Activated T-helper 1 cell treated with anti-CD3 and anti-CD28 coated beads, Interleukin-12 subunit alpha, Interleukin-12 subunit beta, Interleukin-2, Interleukin-4 antibody, amounts not matched to agents 30 ng/mL and 10 ng/mL and 1 ng/mL, durations not matched to agents 14 hours and 24 hours and 36 hours (primary cell): ENCODE measurements around the gene MRPL23. TPM values are rescaled to one million over a fixed set of nuclear protein-coding genes. Genes with fewer than 3 reads are reported as not detected.

Experiments
- DNase-seq: peaks from one replicate; pipeline ENCODE4 v3.0.0; 2021; ENCODE audit warnings: low spot score
- H3K27ac Mint-ChIP-seq: one replicate; pipeline ENCODE4 v1.8.0; 2021; ENCODE audit warnings: mild to moderate bottlenecking, mixed read lengths
- H3K27me3 Mint-ChIP-seq: one replicate; pipeline ENCODE4 v1.8.0; 2022; ENCODE audit warnings: mild to moderate bottlenecking, moderate library complexity, mixed read lengths; ENCODE audit not compliant: insufficient read depth
- H3K36me3 Mint-ChIP-seq: one replicate; pipeline ENCODE4 v1.8.0; 2021; ENCODE audit warnings: low read depth, mixed read lengths
- H3K4me1 Mint-ChIP-seq: one replicate; pipeline ENCODE4 v1.8.0; 2021; ENCODE audit warnings: low read depth, mixed read lengths
- H3K4me3 Mint-ChIP-seq: one replicate; pipeline ENCODE4 v1.8.0; 2021; ENCODE audit warnings: mild to moderate bottlenecking, moderate library complexity, mixed read lengths
- H3K9me3 Mint-ChIP-seq: one replicate; pipeline ENCODE4 v1.8.0; 2021; ENCODE audit warnings: mixed read lengths
- intact Hi-C: fragments of 100-400 bp; cut with micrococcal nuclease; formaldehyde crosslinking; loops from one replicate; pipeline ENCODE4 v1.15.1; 2024
- total RNA-seq: library from RNA; stranded (reverse); gene quantifications from 2 replicates; pipeline ENCODE4 v1.2.3, GENCODE V29; 2022

The MRPL23 gene
- 58.5 and 69.3 TPM in 2 replicates for total RNA-seq

DNA sequence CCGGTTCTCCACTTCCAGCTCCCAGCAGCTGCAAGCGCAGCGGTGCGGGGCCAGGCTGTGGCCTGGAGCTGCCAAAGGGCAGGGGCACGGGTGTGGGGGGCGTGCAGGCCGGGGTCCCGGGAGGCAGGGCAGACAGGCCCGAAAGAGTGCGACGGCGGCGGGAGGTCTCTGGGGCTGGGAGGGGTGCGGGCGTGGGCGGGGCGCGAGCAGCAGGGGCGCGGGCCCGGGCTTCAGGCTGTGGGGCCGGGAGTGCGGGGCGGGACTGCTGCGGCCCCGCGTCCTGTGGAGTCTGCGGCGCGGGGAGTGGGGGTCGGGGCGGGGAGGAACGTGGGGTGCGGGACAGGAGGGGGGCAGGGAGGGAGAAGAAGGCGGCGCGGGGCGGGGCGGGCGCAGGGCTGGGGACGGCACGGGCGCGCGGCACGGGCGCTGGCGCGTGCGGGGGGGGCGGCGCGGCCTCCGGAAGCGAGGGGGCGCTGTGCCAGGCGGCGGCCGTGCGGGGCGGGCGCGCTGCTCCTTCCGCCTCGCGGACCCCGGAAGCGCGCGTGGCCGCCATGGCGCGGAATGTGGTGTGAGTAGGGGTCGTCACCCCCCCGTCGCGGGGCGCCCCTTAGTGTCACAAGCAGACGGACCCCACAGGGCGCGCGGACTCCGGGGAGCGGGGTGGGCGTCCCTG is at the start of gene MRPL23:
Gene MRPL23, plus strand, starts transcription at position 521 of the 673 bp plus-strand sequence. Its CDS starts 31 bp downstream, at position 552.
- DNase-seq: no peak
- Mint-ChIP-seq H3K9me3 (no peaks in the 10 kb centered on the region), H3K27me3 (no peaks in the 10 kb centered on the region), H3K36me3 (no peaks in the 10 kb centered on the region), H3K4me3 (no peak within 1 kb of the TSS), H3K27ac (no peak within 1 kb of the TSS), H3K4me1 (no peaks in the 10 kb centered on the region)
- intact Hi-C loops: no loop called here

DNA sequence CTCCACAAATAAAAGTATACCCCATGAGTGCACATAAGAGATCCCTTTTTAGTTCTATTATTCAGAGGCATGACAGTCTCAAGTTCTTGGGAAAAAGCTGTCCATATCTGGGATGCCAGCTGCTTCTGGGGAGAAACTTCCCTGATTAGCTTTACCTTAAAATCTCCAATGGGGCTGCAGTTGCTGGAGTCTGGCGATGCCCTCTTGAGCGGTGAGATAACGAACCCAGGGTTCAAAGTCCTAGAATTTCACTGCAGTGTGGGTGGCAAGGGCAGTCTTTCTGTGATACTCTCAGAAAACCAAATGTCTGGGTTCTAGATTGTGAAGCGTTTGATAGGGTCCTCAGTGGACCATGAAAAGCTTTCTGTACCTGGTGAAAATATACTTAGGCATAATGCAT is 48.0 kb upstream of the MRPL23 start:
- no peaks in the 10 kb centered on the region for H3K4me1 Mint-ChIP-seq
- H3K36me3 Mint-ChIP-seq: no peaks in the 10 kb centered on the region
- intact Hi-C loops: no loop called here
- H3K27me3 Mint-ChIP-seq: peaks cover 18% of the 10 kb centered on the region
- H3K27ac Mint-ChIP-seq: no peak overlapping the region
- no peak for DNase-seq
- H3K9me3 Mint-ChIP-seq: no peaks in the 10 kb centered on the region
- no peak overlapping the region for H3K4me3 Mint-ChIP-seq

DNA sequence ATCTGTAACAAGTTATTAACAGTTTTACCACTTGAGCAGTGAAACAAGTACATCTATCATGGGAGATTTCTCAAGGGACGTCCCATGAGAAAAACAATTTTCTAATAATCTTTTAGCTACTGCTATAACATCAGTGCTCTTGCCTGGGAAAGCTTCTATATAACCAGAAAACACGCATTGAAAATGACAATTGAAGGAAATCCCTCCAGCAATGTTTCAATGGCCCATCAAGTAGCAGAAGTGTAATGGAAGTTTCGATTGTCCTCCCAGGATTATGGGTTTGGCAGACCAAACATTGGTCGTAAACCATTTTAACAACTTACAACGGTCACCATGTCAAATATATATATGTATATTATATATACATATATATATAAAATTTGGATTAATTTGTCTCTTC is 47.4 kb upstream of the MRPL23 start:
- peaks cover 18% of the 10 kb centered on the region for H3K27me3 Mint-ChIP-seq
- intact Hi-C loops: no loop called here

DNA sequence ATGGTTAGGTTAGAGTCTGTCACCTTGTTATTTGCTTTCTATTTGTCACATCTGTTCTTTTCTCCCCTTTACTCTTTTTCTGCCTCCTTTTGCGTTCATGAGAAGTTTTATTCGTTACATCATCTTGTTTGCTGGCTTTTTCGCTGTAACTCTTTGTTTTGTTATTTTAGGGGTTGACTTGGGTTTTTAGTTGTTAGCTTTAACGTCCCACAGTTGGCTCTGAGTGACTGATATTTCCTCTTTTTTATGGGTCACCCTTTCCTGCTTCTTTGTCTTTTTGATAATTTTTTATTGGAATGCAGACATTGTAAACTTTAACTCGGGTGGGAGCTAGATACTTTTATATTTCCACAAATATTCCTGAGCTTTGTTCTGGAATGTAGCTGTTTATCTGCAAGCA is 41.0 kb upstream of the MRPL23 start:
- Mint-ChIP-seq H3K4me1 (no peaks in the 10 kb centered on the region), H3K36me3 (no peaks in the 10 kb centered on the region), H3K27ac (no peak overlapping the region), H3K4me3 (no peak overlapping the region), H3K9me3 (no peaks in the 10 kb centered on the region), H3K27me3 (peaks cover 2% of the 10 kb centered on the region)
- intact Hi-C loops: no loop called here
- DNase-seq: no peak

More for the DNA sequence above, 47.4 kb upstream of the MRPL23 start:
- Mint-ChIP-seq H3K4me3 (no peak overlapping the region), H3K4me1 (no peaks in the 10 kb centered on the region), H3K27ac (no peak overlapping the region), H3K9me3 (no peaks in the 10 kb centered on the region), H3K36me3 (no peaks in the 10 kb centered on the region)
- no peak for DNase-seq

DNA sequence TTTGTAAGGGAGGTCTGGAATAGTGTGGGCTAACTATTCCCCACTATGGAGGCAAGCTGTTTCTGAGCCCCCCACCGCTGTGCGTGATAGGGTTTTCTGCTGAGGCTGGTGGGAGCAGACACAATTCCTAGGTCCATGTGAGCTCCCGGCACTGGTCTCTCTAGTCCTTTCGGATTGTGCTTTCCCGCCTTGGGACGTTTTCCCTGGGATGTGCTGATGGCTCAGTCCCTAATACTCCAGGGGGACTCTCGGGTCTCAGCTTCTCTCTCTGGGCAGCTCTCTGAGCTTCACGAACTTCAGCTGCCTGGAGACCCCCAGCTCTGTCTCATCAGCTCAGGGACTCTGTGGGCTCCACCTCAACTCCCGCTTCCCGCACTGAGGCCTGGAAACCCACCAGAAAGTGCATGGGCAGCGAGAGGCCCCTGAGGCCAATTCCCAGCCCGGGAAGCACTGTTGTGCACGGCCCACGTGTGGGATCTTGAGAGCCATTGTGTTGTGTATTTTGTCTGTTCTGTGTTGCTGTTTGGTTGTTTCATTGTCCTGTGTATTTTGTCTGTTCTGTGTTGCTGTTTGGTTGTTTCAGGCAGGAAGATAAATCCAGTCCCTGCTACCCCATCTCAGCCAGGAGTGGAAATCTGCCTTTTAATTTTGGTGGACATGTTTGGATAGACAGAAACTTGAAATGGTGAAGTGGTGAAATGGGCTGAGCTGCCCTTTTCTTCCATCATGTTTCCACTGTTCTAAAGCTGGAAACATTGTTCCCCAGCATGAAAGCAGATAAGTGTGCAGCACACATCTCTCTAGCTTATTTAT is 40.3 kb upstream of the MRPL23 start:
- H3K27ac Mint-ChIP-seq: no peak overlapping the region
- no peaks in the 10 kb centered on the region for H3K9me3 Mint-ChIP-seq
- H3K4me3 Mint-ChIP-seq: no peak overlapping the region
- intact Hi-C loops: no loop called here
- no peaks in the 10 kb centered on the region for H3K36me3 Mint-ChIP-seq
- H3K4me1 Mint-ChIP-seq: no peaks in the 10 kb centered on the region
- no peak for DNase-seq
- H3K27me3 Mint-ChIP-seq: peaks cover 2% of the 10 kb centered on the region

DNA sequence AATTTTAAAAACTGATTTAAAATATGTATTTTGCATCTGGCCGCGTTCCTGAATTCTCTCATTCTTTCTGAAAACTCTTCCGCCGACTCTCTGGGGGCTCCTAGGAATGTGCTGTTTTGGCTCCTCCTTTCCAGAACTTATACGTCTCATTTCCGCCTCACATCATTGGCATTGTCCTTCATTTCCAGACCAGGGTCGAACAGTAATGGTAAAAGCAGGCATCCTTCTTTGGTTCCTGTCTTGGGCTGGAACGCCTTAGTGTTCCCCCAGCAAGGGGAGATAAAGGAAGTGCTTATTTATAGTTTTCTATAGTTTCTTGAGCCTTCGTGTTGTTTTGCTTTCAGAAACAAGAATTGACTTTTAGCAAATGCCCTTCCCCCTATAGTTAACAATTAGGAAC is 38.5 kb upstream of the MRPL23 start:
- no peaks in the 10 kb centered on the region for H3K36me3 Mint-ChIP-seq
- no peak for DNase-seq
- H3K4me1 Mint-ChIP-seq: no peaks in the 10 kb centered on the region
- intact Hi-C loops: no loop called here
- H3K4me3 Mint-ChIP-seq: no peak overlapping the region
- peaks cover 2% of the 10 kb centered on the region for H3K27me3 Mint-ChIP-seq
- H3K9me3 Mint-ChIP-seq: no peaks in the 10 kb centered on the region
- H3K27ac Mint-ChIP-seq: no peak overlapping the region

DNA sequence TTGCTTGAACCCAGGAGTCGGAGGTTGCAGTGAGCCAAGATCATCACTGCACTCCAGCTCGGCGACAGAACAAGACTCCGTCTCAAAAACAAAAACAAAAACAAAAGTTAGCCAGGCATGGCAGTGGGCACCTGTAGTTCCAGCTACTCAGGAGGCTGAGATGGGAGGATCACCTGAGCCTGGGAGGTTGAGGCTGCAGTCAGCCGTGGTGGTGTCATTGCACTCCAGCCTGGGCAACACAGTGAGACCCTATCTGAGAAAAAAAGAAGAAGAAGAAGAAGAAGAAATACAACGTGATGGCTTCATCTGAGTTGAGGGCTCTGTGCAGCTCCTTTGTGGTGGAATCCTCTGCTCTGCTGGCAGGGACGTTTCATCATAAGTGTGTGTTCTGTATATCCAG is 37.6 kb upstream of the MRPL23 start:
- intact Hi-C loops: no loop called here
- Mint-ChIP-seq H3K27me3 (peaks cover 2% of the 10 kb centered on the region), H3K4me1 (no peaks in the 10 kb centered on the region), H3K36me3 (no peaks in the 10 kb centered on the region), H3K9me3 (no peaks in the 10 kb centered on the region), H3K4me3 (no peak overlapping the region), H3K27ac (no peak overlapping the region)
- DNase-seq: no peak

DNA sequence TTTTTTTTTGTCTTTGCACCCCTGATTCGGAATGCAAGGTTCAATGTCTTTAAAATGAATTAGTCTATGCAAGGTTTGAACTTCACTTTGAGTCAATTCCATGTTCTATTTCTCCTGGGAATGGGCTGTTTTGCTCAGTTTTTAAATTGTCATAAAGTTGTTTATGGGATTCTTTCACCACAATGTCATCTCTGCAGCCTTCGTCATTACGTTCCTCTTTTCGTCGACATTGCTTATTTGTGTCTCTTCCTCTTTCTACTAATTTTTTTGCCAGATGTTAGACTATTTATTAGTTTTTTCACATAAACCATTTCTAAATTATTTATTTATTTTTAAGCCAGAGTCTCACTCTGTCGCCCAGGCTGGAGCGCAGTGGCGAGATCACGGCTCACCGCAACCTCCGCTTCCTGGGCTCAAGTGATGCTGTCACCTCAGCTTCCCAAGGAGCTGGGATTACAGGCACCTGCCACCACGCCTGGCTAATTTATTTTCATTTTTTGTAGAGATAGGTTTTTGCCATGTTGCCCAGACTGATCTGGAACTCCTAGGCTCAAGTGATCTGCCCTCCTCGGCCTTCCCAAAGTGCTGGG is 34.7 kb upstream of the MRPL23 start:
- Mint-ChIP-seq H3K36me3 (no peaks in the 10 kb centered on the region), H3K27me3 (no peaks in the 10 kb centered on the region)

DNA sequence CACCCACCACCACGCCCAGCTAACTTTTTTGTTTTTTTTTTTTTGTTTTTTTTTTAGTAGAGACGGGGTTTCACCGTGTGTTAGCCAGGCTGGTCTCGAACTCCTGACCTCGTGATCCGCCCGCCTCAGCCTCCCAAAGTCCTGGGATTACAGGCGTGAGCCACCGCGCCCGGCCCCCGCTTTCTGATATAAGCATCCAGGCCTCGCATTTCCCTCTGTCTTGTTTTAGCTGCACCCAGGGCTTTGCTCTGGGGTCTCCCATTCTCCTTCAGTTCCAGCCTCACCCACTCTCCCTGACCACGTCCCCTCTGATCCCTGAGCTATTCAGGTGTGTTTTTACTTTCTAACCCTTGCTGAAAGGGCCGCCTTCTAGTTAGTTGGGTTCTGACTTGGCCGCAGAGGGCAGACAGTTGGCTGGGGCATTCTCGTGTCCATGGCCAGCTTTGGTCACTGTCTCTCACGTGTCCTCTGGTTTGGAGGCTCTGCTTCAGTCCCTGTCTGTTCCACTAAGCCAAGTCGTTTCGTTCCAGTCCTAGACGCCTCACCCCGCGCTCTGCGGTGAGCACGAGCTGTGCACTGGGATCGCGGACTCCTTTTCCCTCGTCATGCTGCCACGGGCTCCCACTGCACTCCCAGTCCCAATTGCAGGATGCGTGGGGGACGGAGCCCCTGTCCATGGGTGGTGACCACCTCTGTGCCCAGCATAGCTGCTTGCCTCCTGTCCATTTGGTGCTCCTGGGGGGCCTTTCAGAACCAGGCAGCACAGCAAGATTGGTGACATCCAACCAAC is 33.7 kb upstream of the MRPL23 start:
- intact Hi-C loops: loop anchor here (2.0 kb wide), 1 partner anchor 21 kb away; no protein-coding TSS in a partner anchor

More for the DNA sequence above, 34.7 kb upstream of the MRPL23 start:
- intact Hi-C loops: loop anchor here (2.0 kb wide), 1 partner anchor 22 kb away; no protein-coding TSS in a partner anchor
- no peak for DNase-seq
- H3K4me3 Mint-ChIP-seq: no peak overlapping the region
- H3K27ac Mint-ChIP-seq: no peak overlapping the region
- H3K9me3 Mint-ChIP-seq: peaks cover 5% of the 10 kb centered on the region
- no peaks in the 10 kb centered on the region for H3K4me1 Mint-ChIP-seq

DNA sequence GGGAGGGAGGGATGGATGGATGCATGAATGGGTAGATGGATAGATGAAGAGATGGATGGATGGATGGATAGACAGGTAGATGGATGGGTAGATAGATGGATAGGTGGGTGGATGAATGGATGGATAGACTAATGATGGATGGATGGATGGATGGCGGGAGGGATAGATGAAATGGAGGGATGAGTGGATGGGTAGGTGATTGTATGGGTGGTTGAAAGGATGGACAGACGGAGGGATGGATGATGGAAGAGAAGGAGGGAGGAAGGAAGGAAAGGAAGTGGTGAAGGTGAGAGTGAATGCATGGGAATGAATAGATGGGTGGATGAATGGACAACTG is 31.4 kb upstream of the MRPL23 start:
- H3K4me3 Mint-ChIP-seq: no peak overlapping the region
- no peak overlapping the region for H3K27ac Mint-ChIP-seq
- H3K36me3 Mint-ChIP-seq: no peaks in the 10 kb centered on the region
- H3K27me3 Mint-ChIP-seq: no peaks in the 10 kb centered on the region
- DNase-seq: no peak
- intact Hi-C loops: loop anchor here (1.0 to 5.0 kb wide), 2 partner anchors 24 to 33 kb away; no protein-coding TSS in a partner anchor
- no peaks in the 10 kb centered on the region for H3K4me1 Mint-ChIP-seq
- H3K9me3 Mint-ChIP-seq: peaks cover 5% of the 10 kb centered on the region

More for the DNA sequence above, 33.7 kb upstream of the MRPL23 start:
- DNase-seq: no peak
- H3K4me1 Mint-ChIP-seq: no peaks in the 10 kb centered on the region
- peaks cover 5% of the 10 kb centered on the region for H3K9me3 Mint-ChIP-seq
- H3K27me3 Mint-ChIP-seq: no peaks in the 10 kb centered on the region
- H3K36me3 Mint-ChIP-seq: no peaks in the 10 kb centered on the region
- no peak overlapping the region for H3K27ac Mint-ChIP-seq
- no peak overlapping the region for H3K4me3 Mint-ChIP-seq

DNA sequence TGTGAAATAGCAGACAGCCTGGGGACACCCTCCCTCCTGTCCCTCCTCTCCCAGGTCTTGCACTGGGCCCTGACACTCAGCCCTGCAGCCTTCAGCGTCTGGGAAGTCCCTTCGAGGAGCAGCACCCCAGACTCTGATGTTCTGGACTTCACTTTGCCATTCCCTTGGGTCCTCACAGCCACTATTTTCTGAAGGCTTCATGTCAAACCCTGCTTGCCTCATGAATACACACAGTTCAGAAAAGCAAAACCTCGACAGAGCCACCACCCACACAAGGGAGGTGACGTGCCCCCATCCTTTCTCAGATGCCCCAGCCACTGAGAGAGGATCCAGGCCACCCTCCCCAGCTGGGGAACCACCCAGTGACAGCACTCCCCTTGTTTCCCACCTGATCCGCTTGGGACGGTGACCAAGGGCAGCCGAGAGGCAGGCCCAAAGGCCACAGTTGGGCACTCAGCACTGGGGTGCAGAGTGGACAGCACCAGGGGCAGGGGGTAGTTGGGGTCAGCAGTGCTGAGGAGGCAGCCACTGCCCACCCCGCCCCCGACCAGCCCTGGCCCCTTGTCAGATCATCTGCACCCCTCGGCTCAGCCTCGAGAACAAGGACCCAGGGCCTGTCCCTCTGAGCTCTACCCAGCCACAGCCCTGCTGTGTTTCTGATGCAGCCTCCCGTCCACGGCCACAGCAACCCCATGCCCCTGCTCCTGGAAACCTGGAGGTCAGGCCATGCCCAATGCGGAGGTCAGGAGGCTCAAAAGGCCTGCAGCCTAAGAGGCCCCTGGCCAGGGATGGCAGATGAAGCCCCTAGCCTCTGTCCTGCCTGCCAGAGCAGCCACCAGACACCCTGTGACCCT is 30.8 kb upstream of the MRPL23 start:
- no peaks in the 10 kb centered on the region for H3K4me1 Mint-ChIP-seq
- H3K27ac Mint-ChIP-seq: no peak overlapping the region
- no peaks in the 10 kb centered on the region for H3K27me3 Mint-ChIP-seq
- DNase-seq: no peak
- peaks cover 5% of the 10 kb centered on the region for H3K9me3 Mint-ChIP-seq
- no peak overlapping the region for H3K4me3 Mint-ChIP-seq
- H3K36me3 Mint-ChIP-seq: no peaks in the 10 kb centered on the region
- intact Hi-C loops: loop anchor here (5.0 kb wide), 1 partner anchor 34 kb away; no protein-coding TSS in a partner anchor
